ENCODE measurements around the gene DSG1.

GRCh38 chr18:31329787-31330438 is 12.0 kb downstream of the DSG1 start:
- TF ChIP-seq, protein P1, sequence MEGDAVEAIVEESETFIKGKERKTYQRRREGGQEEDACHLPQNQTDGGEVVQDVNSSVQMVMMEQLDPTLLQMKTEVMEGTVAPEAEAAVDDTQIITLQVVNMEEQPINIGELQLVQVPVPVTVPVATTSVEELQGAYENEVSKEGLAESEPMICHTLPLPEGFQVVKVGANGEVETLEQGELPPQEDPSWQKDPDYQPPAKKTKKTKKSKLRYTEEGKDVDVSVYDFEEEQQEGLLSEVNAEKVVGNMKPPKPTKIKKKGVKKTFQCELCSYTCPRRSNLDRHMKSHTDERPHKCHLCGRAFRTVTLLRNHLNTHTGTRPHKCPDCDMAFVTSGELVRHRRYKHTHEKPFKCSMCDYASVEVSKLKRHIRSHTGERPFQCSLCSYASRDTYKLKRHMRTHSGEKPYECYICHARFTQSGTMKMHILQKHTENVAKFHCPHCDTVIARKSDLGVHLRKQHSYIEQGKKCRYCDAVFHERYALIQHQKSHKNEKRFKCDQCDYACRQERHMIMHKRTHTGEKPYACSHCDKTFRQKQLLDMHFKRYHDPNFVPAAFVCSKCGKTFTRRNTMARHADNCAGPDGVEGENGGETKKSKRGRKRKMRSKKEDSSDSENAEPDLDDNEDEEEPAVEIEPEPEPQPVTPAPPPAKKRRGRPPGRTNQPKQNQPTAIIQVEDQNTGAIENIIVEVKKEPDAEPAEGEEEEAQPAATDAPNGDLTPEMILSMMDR (IDR thresholded peaks at IDR 0.05; ENCODE audit: insufficient read depth, low read length, poor library complexity, severe bottlenecking), result no peak
- TF ChIP-seq EZH2phosphoT487 (conservative IDR thresholded peaks at IDR 0.05; ENCODE audit: low read length), result no peak

Measured in SU-DHL-6 (cell line).